GM23248 (cell line): Measurements from ENCODE around the gene DLG1.

Experiments
- EZH2 ChIP-seq: fragments of 200-600 bp; sonication (generic); IDR thresholded peaks from 2 replicates; pipeline ENCODE4 v1.6.1; 2018; ENCODE audit warnings: antibody characterized with exemption, mild to moderate bottlenecking; ENCODE audit not compliant: insufficient read depth, poor library complexity, severe bottlenecking
- EZH2phosphoT487 ChIP-seq: fragments of 200-600 bp; sonication (generic); IDR thresholded peaks from 2 replicates; pipeline ENCODE4 v1.6.1; 2018; ENCODE audit warnings: antibody characterized with exemption, moderate library complexity, mild to moderate bottlenecking, low read depth; ENCODE audit not compliant: insufficient read depth

- TF ChIP-seq EZH2 = no peak
- TF ChIP-seq EZH2phosphoT487 = no peak
These were observed 262.8 kb downstream of the DLG1 start for GRCh38 chr3:197035577-197035976.
